Measurements from ENCODE around the gene EDA.
"Not testable (repeated sequence)": the region's sequence is repeated elsewhere in the genome, so short reads cannot be mapped to it uniquely, and the experiment has no call there.

EDA gene

GRCh38 chrX:69746051-69746450 lies 130.1 kb downstream of the EDA start:
- no peak for DNase-seq (ENCODE audit: low read depth)

GRCh38 chrX:69748055-69748454 lies 132.1 kb downstream of the EDA start:
- no peak for DNase-seq (ENCODE audit: low read depth)

- DNase-seq (ENCODE audit: low read depth) = no peak
Measured at GRCh38 chrX:69759921-69760625, 144.2 kb downstream of the EDA start.

GRCh38 chrX:69761633-69762032 lies 145.7 kb downstream of the EDA start:
- no peak for DNase-seq (ENCODE audit: low read depth)

GRCh38 chrX:69762340-69762739 lies 146.4 kb downstream of the EDA start:
- no peak for DNase-seq (ENCODE audit: low read depth)

- no peak for DNase-seq (ENCODE audit: low read depth)
Measured at GRCh38 chrX:69793260-69793935, 177.5 kb downstream of the EDA start.

- no peak for DNase-seq (ENCODE audit: low read depth)
Measured at GRCh38 chrX:69795702-69796101, 179.8 kb downstream of the EDA start.

- DNase-seq (ENCODE audit: low read depth) = no peak
Measured at GRCh38 chrX:69807400-69807799, 191.5 kb downstream of the EDA start.

- DNase-seq (ENCODE audit: low read depth) = no peak
Measured at GRCh38 chrX:69808375-69808774, 192.5 kb downstream of the EDA start.

GRCh38 chrX:69813677-69814076 lies 197.8 kb downstream of the EDA start:
- no peak for DNase-seq (ENCODE audit: low read depth)

- DNase-seq (ENCODE audit: low read depth) = no peak
Measured at GRCh38 chrX:69815063-69815462, 199.2 kb downstream of the EDA start.

GRCh38 chrX:69815519-69815918 lies 199.6 kb downstream of the EDA start:
- no peak for DNase-seq (ENCODE audit: low read depth)

- DNase-seq (ENCODE audit: low read depth) = no peak
Measured at GRCh38 chrX:69844636-69845035, 228.7 kb downstream of the EDA start.

- DNase-seq (ENCODE audit: low read depth) = not testable (repeated sequence)
Measured at GRCh38 chrX:69859999-69860398, 244.1 kb downstream of the EDA start.

GRCh38 chrX:69876221-69876620 lies 260.3 kb downstream of the EDA start:
- no peak for DNase-seq (ENCODE audit: low read depth)

- DNase-seq (ENCODE audit: low read depth) = no peak
Measured at GRCh38 chrX:69884210-69884609, 268.3 kb downstream of the EDA start.

- DNase-seq (ENCODE audit: low read depth) = no peak
Measured at GRCh38 chrX:69896046-69896445, 280.1 kb downstream of the EDA start.

- DNase-seq (ENCODE audit: low read depth) = no peak
Measured at GRCh38 chrX:69900491-69900890, 284.6 kb downstream of the EDA start.

GRCh38 chrX:69906447-69906846 lies 290.5 kb downstream of the EDA start:
- DNase-seq (ENCODE audit: low read depth) = no peak

- no peak for DNase-seq (ENCODE audit: low read depth)
Measured at GRCh38 chrX:69914781-69915180, 298.9 kb downstream of the EDA start.

GRCh38 chrX:69919749-69920148 lies 303.8 kb downstream of the EDA start:
- DNase-seq (ENCODE audit: low read depth) = no peak

- DNase-seq (ENCODE audit: low read depth) = no peak
Measured at GRCh38 chrX:69932323-69932722, 316.4 kb downstream of the EDA start.

- no peak for DNase-seq (ENCODE audit: low read depth)
Measured at GRCh38 chrX:69948276-69948797, 332.4 kb downstream of the EDA start.

- DNase-seq (ENCODE audit: low read depth) = no peak
Measured at GRCh38 chrX:69951753-69952152, 335.8 kb downstream of the EDA start.

Measured in fibroblast of the conjunctiva (primary cell).